ENCODE measurements around the gene NUDT16. TPM values are rescaled to one million over a fixed set of nuclear protein-coding genes. Genes with fewer than 3 reads are reported as not detected.

NUDT16 gene
- total and polyA plus RNA-seq, 2 of the 8 experiments (the other 6 are each of a cell fraction or from before 2014, with no cell fraction given): 8.5 to 19.1 TPM

GRCh38 chr3:131353016-131353877 is 28.3 kb upstream of the NUDT16 start:
- FAIRE-seq (no peak), DNase-seq (ENCODE audit: low read depth in 1 of 2, low spot score in 2 of 2) (no peak)
- no peak overlapping the region for H4K8ac ChIP-seq (ENCODE audit: extremely low read depth, insufficient read depth, low read length)
- no peak overlapping the region for H4K91ac ChIP-seq (replicated peaks; ENCODE audit: insufficient read length, low read length)
- H2BK12ac ChIP-seq (ENCODE audit: low read depth, low read length): no peak overlapping the region
- H3K23me2 ChIP-seq (ENCODE audit: low read depth, low read length): no peaks in the 10 kb centered on the region
- 89% methylated on average over 2 of the region's 2 CpGs; no CpG with 5 or more reads in 1 of the 2 experiments for WGBS, 2 experiments (ENCODE audit: extremely low coverage in 1 of 2, insufficient coverage in 1 of 2, insufficient read length in 1 of 2, insufficient replicate concordance in 2 of 2, low coverage in 1 of 2, low lambda C conversion rate in 2 of 2, missing lambda C conversion rate in 1 of 2)
- H3K9ac ChIP-seq (replicated peaks in 1 of 4; ENCODE audit: extremely low read depth in 1 of 4, low read depth in 3 of 4, low read length in 3 of 4): no peak overlapping the region
- no peak overlapping the region for H2BK5ac ChIP-seq (ENCODE audit: low read depth, low read length)
- H3K79me2 ChIP-seq (ENCODE audit: control insufficient read depth in 1 of 2, insufficient read depth in 2 of 2, low read length in 2 of 2): no peaks in the 10 kb centered on the region
- H3K14ac ChIP-seq (ENCODE audit: insufficient read length): no peak overlapping the region
- H3K27ac ChIP-seq (ENCODE audit: low read depth, low read length): no peak overlapping the region
- no peak overlapping the region for H3K4me2 ChIP-seq (ENCODE audit: insufficient read depth in 1 of 2, low read depth in 2 of 2, low read length in 2 of 2)
- H2BK15ac ChIP-seq (ENCODE audit: low read length): no peak overlapping the region
- H3K56ac ChIP-seq (replicated peaks; ENCODE audit: insufficient read length, low read depth, low read length): no peak overlapping the region
- H3K18ac ChIP-seq (ENCODE audit: extremely low read depth, low read length): no peak overlapping the region
- no peak overlapping the region for H4K5ac ChIP-seq (ENCODE audit: insufficient read length, low read depth, low read length)
- peaks cover 4 to 14% (median 8%) of the 10 kb centered on the region in 4 experiments; a peak in 5 of 7 replicates for H3K4me1 ChIP-seq (replicated peaks in 1 of 4; ENCODE audit: control insufficient read depth in 3 of 4, insufficient read depth in 4 of 4, low read length in 3 of 4)
- ChIA-PET CTCF (ENCODE audit: partially characterized antibody) (no interaction called here), POLR2A (ENCODE audit: partially characterized antibody) (interaction anchor here (2.0 kb wide), 1 partner anchor 8 kb away, joined by 8 read pairs; no protein-coding TSS in a partner anchor)
- no peaks in the 10 kb centered on the region for H3K36me3 ChIP-seq (ENCODE audit: control insufficient read depth in 2 of 4, insufficient read depth in 4 of 4, low read length in 3 of 4)
- TF ChIP-seq SUZ12 (IDR thresholded peaks at IDR 0.05; ENCODE audit: low read length) (no peak), CEBPB (IDR thresholded peaks at IDR 0.05; ENCODE audit: low read depth, low read length) (no peak), KDM5A (IDR thresholded peaks at IDR 0.05; ENCODE audit: low read length) (no peak)
- no peak overlapping the region for H2AFZ ChIP-seq (ENCODE audit: low read length)
- H3K4me3 ChIP-seq (ENCODE audit: extremely low read depth in 1 of 4, insufficient read depth in 2 of 4, low read depth in 3 of 4, low read length in 4 of 4): no peak overlapping the region
- H3K27me3 ChIP-seq (replicated peaks in 1 of 4; ENCODE audit: control insufficient read depth in 3 of 4, extremely low read depth in 1 of 4, insufficient read depth in 3 of 4, low read length in 3 of 4): no peaks in the 10 kb centered on the region
- no peaks in the 10 kb centered on the region for H3K79me1 ChIP-seq (ENCODE audit: low read depth, low read length)
- no peaks in the 10 kb centered on the region for H4K20me1 ChIP-seq (replicated peaks in 1 of 2; ENCODE audit: control insufficient read depth in 1 of 2, insufficient read depth in 2 of 2, low read length in 2 of 2)
- H2AK5ac ChIP-seq (ENCODE audit: low read depth, low read length): no peak overlapping the region
- no peak overlapping the region for H3K4ac ChIP-seq (replicated peaks; ENCODE audit: insufficient read length, low read depth, low read length)
- no peaks in the 10 kb centered on the region for H3K9me3 ChIP-seq (ENCODE audit: insufficient read depth in 2 of 2, low read depth in 1 of 2, low read length in 1 of 2)
- H3K23ac ChIP-seq (ENCODE audit: insufficient read length): no peak overlapping the region
- H2BK120ac ChIP-seq (replicated peaks; ENCODE audit: low read depth, low read length): no peak overlapping the region
- H2BK20ac ChIP-seq (ENCODE audit: low read length): no peak overlapping the region
